ENCODE results near the gene ZFAND6.

Gene ZFAND6

GRCh38 chr15:80059786-80060355 lies 395 bp downstream of the ZFAND6 start:
- DNase-seq (ENCODE audit: extremely low spot score), result peak; percentile 77
- POLR2A ChIA-PET, result interaction anchor here (0.5 to 2.7 kb wide), 10 partner anchors 10 to 163 kb away, joined by 3 to 15 read pairs (median 4); partner anchors contain the start of gene MTHFS
- CTCF ChIA-PET, result interaction anchor here (0.5 kb wide), 1 partner anchor 1203 kb away, joined by 4 read pairs; no protein-coding TSS in a partner anchor
- TF ChIP-seq FOXM1 (IDR thresholded peaks at IDR 0.05; ENCODE audit: borderline replicate concordance) (peak; percentile 69; the same call in 1 of the 2 replicates), FOXA1 (IDR thresholded peaks at IDR 0.05) (no peak), LEF1 (IDR thresholded peaks at IDR 0.05; ENCODE audit: borderline replicate concordance) (peak; percentile 22; the same call in 1 of the 2 replicates)

DNA sequence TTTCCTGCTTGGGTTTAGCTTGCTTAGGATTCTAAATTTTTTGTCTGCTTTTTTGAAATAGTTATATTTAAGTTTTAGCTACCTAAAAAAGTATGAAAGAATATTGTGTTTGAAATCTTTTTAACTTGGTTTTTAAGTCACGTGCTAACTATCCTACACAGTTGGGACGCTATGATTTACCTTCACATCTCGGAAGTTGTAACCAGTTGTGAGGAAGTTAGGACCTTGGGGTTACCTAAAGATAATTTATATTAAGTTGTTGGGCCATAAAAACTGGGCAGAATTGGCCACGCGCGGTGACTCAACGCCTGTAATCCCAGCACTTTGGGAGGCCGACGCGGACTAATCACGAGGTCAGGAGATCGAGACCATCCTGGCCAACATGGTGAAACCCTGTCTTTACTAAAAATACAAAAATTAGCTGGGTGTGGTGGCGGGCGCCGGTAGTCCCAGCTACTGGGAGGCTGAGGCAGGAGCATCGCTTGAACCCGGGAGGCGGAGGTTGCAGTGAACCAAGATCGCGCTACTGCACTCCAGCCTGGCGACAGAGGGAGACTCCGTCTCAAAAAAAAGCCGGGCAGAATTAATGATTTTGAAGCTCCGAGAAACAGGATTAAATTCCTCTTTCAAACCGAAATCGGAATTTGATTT lies 1.0 kb downstream of the ZFAND6 start:
- DNase-seq (ENCODE audit: extremely low spot score), result no peak

DNA sequence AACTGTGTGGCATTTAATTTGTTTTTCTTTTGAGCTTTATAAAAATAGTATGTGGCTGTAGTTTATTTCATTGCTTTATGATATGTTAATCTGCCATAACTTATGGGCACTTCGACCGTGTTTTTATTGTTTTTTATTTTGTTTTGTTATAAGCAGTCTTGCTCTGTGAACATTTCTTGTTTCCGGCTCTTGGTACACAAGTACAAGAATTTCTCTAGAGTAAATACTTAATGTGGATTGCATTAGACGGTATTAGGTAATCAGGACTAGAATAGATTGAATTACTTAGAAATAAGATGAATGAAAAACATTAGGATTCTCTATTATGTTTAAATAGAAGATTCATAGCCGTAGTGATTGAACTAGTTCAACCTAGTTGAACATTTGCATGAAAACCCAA lies 2.1 kb downstream of the ZFAND6 start:
- POLR2A ChIA-PET, result no interaction called here
- CTCF ChIA-PET, result interaction anchor here (0.6 kb wide), 1 partner anchor 115 kb away, joined by 3 read pairs; no protein-coding TSS in a partner anchor
- no peak for DNase-seq (ENCODE audit: extremely low spot score)
- no peak for TF ChIP-seq SP1 (IDR thresholded peaks at IDR 0.05)
- TF ChIP-seq L3MBTL2 (conservative IDR thresholded peaks at IDR 0.05), result no peak
- no peak for TF ChIP-seq ARNT (IDR thresholded peaks at IDR 0.05)
- TF ChIP-seq PKNOX1 (IDR thresholded peaks at IDR 0.05), result no peak
- no peak for TF ChIP-seq FOXK2 (IDR thresholded peaks at IDR 0.05)
- no peak for TF ChIP-seq FOXM1 (IDR thresholded peaks at IDR 0.05; ENCODE audit: borderline replicate concordance)
- no peak for TF ChIP-seq FOXA1 (IDR thresholded peaks at IDR 0.05)
- TF ChIP-seq NFRKB (IDR thresholded peaks at IDR 0.05), result no peak
- TF ChIP-seq BHLHE40 (IDR thresholded peaks at IDR 0.05; ENCODE audit: borderline replicate concordance), result no peak
- TF ChIP-seq LEF1 (IDR thresholded peaks at IDR 0.05; ENCODE audit: borderline replicate concordance), result no peak
- no peak for TF ChIP-seq CTBP1 (IDR thresholded peaks at IDR 0.05; ENCODE audit: borderline replicate concordance)
- TF ChIP-seq ZNF384 (IDR thresholded peaks at IDR 0.05), result no peak
- no peak for TF ChIP-seq ELF4 (IDR thresholded peaks at IDR 0.05)
- no peak for TF ChIP-seq HDGF (IDR thresholded peaks at IDR 0.05; ENCODE audit: borderline replicate concordance)
- TF ChIP-seq TARDBP (IDR thresholded peaks at IDR 0.05), result no peak

More for the DNA sequence above, 1.0 kb downstream of the ZFAND6 start:
- TF ChIP-seq PKNOX1 (IDR thresholded peaks at IDR 0.05), result peak; percentile 49
- TF ChIP-seq ARNT (IDR thresholded peaks at IDR 0.05), result no peak
- POLR2A ChIA-PET, result interaction anchor here (0.5 to 2.7 kb wide), 10 partner anchors 10 to 164 kb away, joined by 3 to 15 read pairs (median 4); partner anchors contain the start of gene MTHFS
- CTCF ChIA-PET, result interaction anchor here (0.5 to 0.6 kb wide), 2 partner anchors 1134 to 1203 kb away, joined by 3 to 4 read pairs; no protein-coding TSS in a partner anchor

DNA sequence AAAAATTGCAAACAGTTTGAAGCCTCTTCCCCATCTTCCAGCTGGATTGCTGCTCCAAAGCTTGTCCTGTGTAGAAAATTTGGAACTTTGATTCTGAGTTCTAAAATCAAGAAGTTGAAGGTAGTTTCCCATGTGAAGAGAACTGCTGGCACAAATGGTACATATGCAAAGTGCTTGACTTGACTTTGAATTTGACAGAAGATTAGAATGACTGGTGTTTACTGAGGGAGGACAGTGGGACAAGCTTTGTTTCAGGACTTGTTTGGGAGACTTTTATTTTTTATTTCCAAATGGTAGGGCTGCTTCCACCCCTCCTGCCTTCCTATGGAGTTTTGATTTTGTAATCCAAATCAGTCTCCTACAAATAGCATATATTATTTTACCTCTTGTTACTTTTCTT lies 7.4 kb downstream of the ZFAND6 start:
- POLR2A ChIA-PET, result no interaction called here
- DNase-seq (ENCODE audit: extremely low spot score), result no peak
- TF ChIP-seq HDGF (IDR thresholded peaks at IDR 0.05; ENCODE audit: borderline replicate concordance), result no peak
- TF ChIP-seq ELF4 (IDR thresholded peaks at IDR 0.05), result no peak
- no peak for TF ChIP-seq PKNOX1 (IDR thresholded peaks at IDR 0.05)
- no peak for TF ChIP-seq NFRKB (IDR thresholded peaks at IDR 0.05)
- no peak for TF ChIP-seq ARNT (IDR thresholded peaks at IDR 0.05)
- TF ChIP-seq FOXK2 (IDR thresholded peaks at IDR 0.05), result no peak
- TF ChIP-seq SUZ12 (IDR thresholded peaks at IDR 0.05), result no peak
- CTCF ChIA-PET, result no interaction called here

DNA sequence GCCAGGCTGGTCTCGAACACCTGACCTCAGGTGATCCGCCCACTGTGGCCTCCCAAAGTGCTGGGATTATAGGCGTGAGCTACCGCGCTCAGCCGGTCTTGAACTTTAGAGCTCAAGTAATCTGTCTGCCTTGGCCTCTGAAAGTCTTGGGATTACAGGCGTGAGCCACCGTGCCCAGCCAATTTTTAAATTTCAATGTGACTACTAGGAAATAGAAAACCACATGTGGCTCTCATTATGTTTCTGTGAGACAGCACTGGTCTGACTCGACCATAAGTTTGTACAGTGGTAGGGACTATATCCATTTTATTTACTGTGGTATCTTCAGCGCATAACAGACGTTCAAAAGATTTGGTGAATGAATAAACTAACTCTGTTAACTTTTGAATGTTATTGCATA lies 9.1 kb downstream of the ZFAND6 start:
- TF ChIP-seq BHLHE40 (IDR thresholded peaks at IDR 0.05; ENCODE audit: borderline replicate concordance) (no peak), LEF1 (IDR thresholded peaks at IDR 0.05; ENCODE audit: borderline replicate concordance) (no peak), PKNOX1 (IDR thresholded peaks at IDR 0.05) (no peak), TARDBP (IDR thresholded peaks at IDR 0.05) (no peak), L3MBTL2 (conservative IDR thresholded peaks at IDR 0.05) (no peak), NFRKB (IDR thresholded peaks at IDR 0.05) (no peak), HDGF (IDR thresholded peaks at IDR 0.05; ENCODE audit: borderline replicate concordance) (no peak), FOXM1 (IDR thresholded peaks at IDR 0.05; ENCODE audit: borderline replicate concordance) (no peak), FOXA1 (IDR thresholded peaks at IDR 0.05) (no peak), ELF4 (IDR thresholded peaks at IDR 0.05) (no peak), SUZ12 (IDR thresholded peaks at IDR 0.05) (no peak), ZNF384 (IDR thresholded peaks at IDR 0.05) (no peak), FOXK2 (IDR thresholded peaks at IDR 0.05) (no peak), ARNT (IDR thresholded peaks at IDR 0.05) (no peak), SP1 (IDR thresholded peaks at IDR 0.05) (no peak), CTBP1 (IDR thresholded peaks at IDR 0.05; ENCODE audit: borderline replicate concordance) (no peak)
- ChIA-PET CTCF (no interaction called here), POLR2A (no interaction called here)
- DNase-seq (ENCODE audit: extremely low spot score), result no peak

GRCh38 chr15:80070840-80071239 lies 11.4 kb downstream of the ZFAND6 start:
- TF ChIP-seq FOXA1 (IDR thresholded peaks at IDR 0.05), result no peak
- TF ChIP-seq ARNT (IDR thresholded peaks at IDR 0.05), result no peak
- TF ChIP-seq BHLHE40 (IDR thresholded peaks at IDR 0.05; ENCODE audit: borderline replicate concordance), result no peak
- TF ChIP-seq TARDBP (IDR thresholded peaks at IDR 0.05), result no peak
- TF ChIP-seq SUZ12 (IDR thresholded peaks at IDR 0.05), result no peak
- TF ChIP-seq ZNF384 (IDR thresholded peaks at IDR 0.05), result no peak
- TF ChIP-seq PKNOX1 (IDR thresholded peaks at IDR 0.05), result no peak
- TF ChIP-seq ELF4 (IDR thresholded peaks at IDR 0.05), result no peak
- no peak for TF ChIP-seq NFRKB (IDR thresholded peaks at IDR 0.05)
- TF ChIP-seq HDGF (IDR thresholded peaks at IDR 0.05; ENCODE audit: borderline replicate concordance), result no peak
- no peak for TF ChIP-seq FOXK2 (IDR thresholded peaks at IDR 0.05)
- TF ChIP-seq FOXM1 (IDR thresholded peaks at IDR 0.05; ENCODE audit: borderline replicate concordance), result no peak
- TF ChIP-seq SP1 (IDR thresholded peaks at IDR 0.05), result no peak
- no peak for TF ChIP-seq LEF1 (IDR thresholded peaks at IDR 0.05; ENCODE audit: borderline replicate concordance)
- no peak for TF ChIP-seq L3MBTL2 (conservative IDR thresholded peaks at IDR 0.05)
- no peak for TF ChIP-seq CTBP1 (IDR thresholded peaks at IDR 0.05; ENCODE audit: borderline replicate concordance)
- ChIA-PET CTCF (interaction anchor here (1.1 kb wide), 1 partner anchor 42 kb away, joined by 4 read pairs; no protein-coding TSS in a partner anchor), POLR2A (interaction anchor here (1.0 kb wide), 1 partner anchor 11 kb away, joined by 5 read pairs; the partner anchor contains the start of gene ZFAND6)
- no peak for DNase-seq (ENCODE audit: extremely low spot score)

Data from HEK293T (cell line).